Muscle layer of colon (tissue), 2 donors: ENCODE results near the gene NFIB.

Source experiments
- H3K27ac ChIP-seq: one replicate; pipeline ENCODE4 v1.7.0; 2013; ENCODE audit warnings: low read depth, mild to moderate bottlenecking, low read length, moderate library complexity
- H3K27me3 ChIP-seq, 2 donors: one replicate each; pipeline ENCODE4 v1.7.0; 2013; ENCODE audit warnings: low read length in 2 of 2, mild to moderate bottlenecking in 2 of 2; ENCODE audit not compliant: insufficient read depth in 2 of 2, control insufficient read depth in 1 of 2
- H3K36me3 ChIP-seq: one replicate; pipeline ENCODE4 v1.7.0; 2013; ENCODE audit warnings: mild to moderate bottlenecking, low read length; ENCODE audit not compliant: insufficient read depth
- H3K4me1 ChIP-seq: one replicate; pipeline ENCODE4 v1.7.0; 2013; ENCODE audit warnings: mild to moderate bottlenecking, low read length; ENCODE audit not compliant: insufficient read depth
- H3K4me3 ChIP-seq, 2 donors: one replicate each; pipeline ENCODE4 v1.7.0; 2013; ENCODE audit warnings: low read length in 2 of 2, low read depth in 1 of 2, mild to moderate bottlenecking in 1 of 2, moderate library complexity in 1 of 2
- H3K9ac ChIP-seq: one replicate; pipeline ENCODE4 v1.7.0; 2013; ENCODE audit warnings: low read length
- H3K9me3 ChIP-seq: one replicate; pipeline ENCODE4 v1.7.0; 2013; ENCODE audit warnings: mild to moderate bottlenecking, low read length
- donor health status: abdominal sarcoma.
- donor health status: Adenocarcinoma of cecum.

NFIB gene

DNA sequence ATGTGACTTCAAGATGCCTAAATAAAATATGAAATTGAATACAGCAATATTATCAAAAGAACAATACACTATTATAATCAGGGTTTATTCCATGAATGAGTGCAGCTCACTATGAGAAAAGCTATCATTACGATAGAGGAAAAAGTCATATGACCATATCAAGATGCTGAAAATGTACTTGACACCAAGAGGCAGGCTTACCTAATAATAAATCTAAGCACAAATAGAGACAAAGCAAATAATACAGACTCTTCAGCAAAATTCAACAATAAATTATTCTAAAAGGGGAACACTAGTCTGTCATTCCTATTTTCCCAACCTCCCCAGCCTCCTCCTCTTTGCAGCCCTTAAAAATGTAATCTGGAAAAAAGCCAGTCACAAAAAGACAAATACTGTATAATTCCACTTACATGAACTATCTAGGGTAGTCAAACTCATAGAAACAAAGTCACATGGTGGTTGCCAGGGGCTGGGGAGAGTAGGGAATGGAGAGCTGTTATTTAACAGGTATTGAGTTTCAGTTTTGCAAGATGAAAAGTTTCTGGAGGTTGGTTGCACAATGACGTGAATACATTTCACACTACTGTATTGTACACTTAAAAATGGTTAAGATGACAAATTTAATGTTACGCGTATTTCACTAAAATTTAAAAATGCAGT lies 148.4 kb downstream of the NFIB start:
- Histone ChIP-seq H3K9ac (no peak overlapping the region), H3K4me1 (peaks cover 19% of the 10 kb centered on the region), H3K27ac (no peak overlapping the region), H3K36me3 (no peaks in the 10 kb centered on the region), H3K27me3 (no peaks in the 10 kb centered on the region), H3K9me3 (no peaks in the 10 kb centered on the region), H3K4me3 (no peak overlapping the region)

- no peaks in the 10 kb centered on the region for H3K9me3 ChIP-seq
- peaks cover 19% of the 10 kb centered on the region for H3K4me1 ChIP-seq
- H3K27ac ChIP-seq, result no peak overlapping the region
- no peak overlapping the region for H3K4me3 ChIP-seq
- H3K36me3 ChIP-seq, result no peaks in the 10 kb centered on the region
- H3K9ac ChIP-seq, result no peak overlapping the region
- no peaks in the 10 kb centered on the region for H3K27me3 ChIP-seq
Measured at GRCh38 chr9:14164908-14165307, 149.0 kb downstream of the NFIB start.

GRCh38 chr9:14159440-14160216 lies 154.3 kb downstream of the NFIB start:
- H3K27me3 ChIP-seq, result no peaks in the 10 kb centered on the region

GRCh38 chr9:14158916-14159315 lies 155.0 kb downstream of the NFIB start:
- H3K4me1 ChIP-seq, result peaks cover 17% of the 10 kb centered on the region
- no peaks in the 10 kb centered on the region for H3K9me3 ChIP-seq
- no peaks in the 10 kb centered on the region for H3K27me3 ChIP-seq
- no peak overlapping the region for H3K4me3 ChIP-seq
- H3K27ac ChIP-seq, result no peak overlapping the region
- no peak overlapping the region for H3K9ac ChIP-seq
- H3K36me3 ChIP-seq, result no peaks in the 10 kb centered on the region

More at GRCh38 chr9:14159440-14160216, 154.3 kb downstream of the NFIB start:
- Histone ChIP-seq H3K36me3 (no peaks in the 10 kb centered on the region), H3K9me3 (no peaks in the 10 kb centered on the region), H3K4me1 (peaks cover 18% of the 10 kb centered on the region), H3K27ac (no peak overlapping the region), H3K4me3 (no peak overlapping the region), H3K9ac (no peak overlapping the region)

DNA sequence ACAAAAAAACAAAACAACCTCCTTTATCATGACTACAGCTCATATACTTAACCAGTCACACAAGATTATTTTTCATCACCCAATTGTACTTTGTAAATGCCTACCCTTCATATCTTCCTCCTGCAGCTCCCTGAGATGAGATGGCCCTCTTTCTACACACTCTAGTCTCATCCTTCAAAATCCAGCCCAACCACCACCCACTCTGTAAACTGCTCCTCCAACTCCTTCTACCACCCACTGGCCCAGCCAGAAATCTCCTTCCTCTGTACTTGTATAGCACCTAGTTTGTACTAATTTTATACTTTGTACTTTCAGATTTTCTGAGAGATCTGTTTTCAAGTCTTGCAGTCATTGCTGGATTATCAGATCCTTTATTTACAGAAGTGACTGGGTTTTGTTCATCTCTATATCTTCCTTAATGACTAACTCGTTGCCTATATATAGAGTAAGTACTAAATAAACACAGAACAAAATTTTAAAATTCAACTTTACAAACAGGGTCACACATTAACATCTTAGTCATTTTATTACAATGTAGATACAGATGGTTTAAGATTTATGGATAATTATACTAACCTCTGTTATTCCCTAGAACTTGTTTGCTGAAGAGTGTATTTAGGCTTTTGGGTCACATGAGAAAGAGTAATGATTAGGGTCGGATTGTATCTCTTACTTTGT lies 155.7 kb downstream of the NFIB start:
- H3K27me3 ChIP-seq, result no peaks in the 10 kb centered on the region
- H3K4me1 ChIP-seq, result peaks cover 17% of the 10 kb centered on the region
- H3K9me3 ChIP-seq, result no peaks in the 10 kb centered on the region
- H3K4me3 ChIP-seq, result no peak overlapping the region
- no peak overlapping the region for H3K27ac ChIP-seq
- H3K9ac ChIP-seq, result no peak overlapping the region
- no peaks in the 10 kb centered on the region for H3K36me3 ChIP-seq

GRCh38 chr9:14157191-14157590 lies 156.8 kb downstream of the NFIB start:
- no peak overlapping the region for H3K9ac ChIP-seq
- H3K36me3 ChIP-seq, result no peaks in the 10 kb centered on the region
- no peaks in the 10 kb centered on the region for H3K9me3 ChIP-seq
- no peak overlapping the region for H3K4me3 ChIP-seq
- H3K4me1 ChIP-seq, result peaks cover 17% of the 10 kb centered on the region
- no peaks in the 10 kb centered on the region for H3K27me3 ChIP-seq
- H3K27ac ChIP-seq, result no peak overlapping the region

DNA sequence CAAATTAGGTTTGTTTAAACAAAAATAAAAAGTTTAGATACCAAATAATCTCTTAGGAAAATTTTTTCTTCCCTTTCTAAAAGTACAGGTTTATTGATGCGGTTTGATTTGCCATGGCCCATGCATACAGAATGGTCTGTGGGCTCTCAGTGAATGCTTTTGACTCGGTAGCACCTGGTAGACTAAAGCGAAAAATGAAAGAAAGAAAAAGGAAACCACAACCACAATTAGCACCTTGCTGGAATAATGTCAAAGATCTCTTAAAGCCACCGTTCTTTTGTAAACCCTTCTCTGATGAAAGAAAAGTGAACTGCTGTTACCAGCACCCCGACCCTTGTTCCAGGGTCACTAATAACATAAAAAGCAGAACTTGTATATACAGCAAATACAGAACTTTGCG lies 157.9 kb downstream of the NFIB start:
- no peak overlapping the region for H3K27ac ChIP-seq
- H3K4me1 ChIP-seq, result peaks cover 17% of the 10 kb centered on the region
- H3K9ac ChIP-seq, result no peak overlapping the region
- H3K27me3 ChIP-seq, result no peaks in the 10 kb centered on the region
- H3K9me3 ChIP-seq, result no peaks in the 10 kb centered on the region
- no peak overlapping the region for H3K4me3 ChIP-seq
- no peaks in the 10 kb centered on the region for H3K36me3 ChIP-seq

DNA sequence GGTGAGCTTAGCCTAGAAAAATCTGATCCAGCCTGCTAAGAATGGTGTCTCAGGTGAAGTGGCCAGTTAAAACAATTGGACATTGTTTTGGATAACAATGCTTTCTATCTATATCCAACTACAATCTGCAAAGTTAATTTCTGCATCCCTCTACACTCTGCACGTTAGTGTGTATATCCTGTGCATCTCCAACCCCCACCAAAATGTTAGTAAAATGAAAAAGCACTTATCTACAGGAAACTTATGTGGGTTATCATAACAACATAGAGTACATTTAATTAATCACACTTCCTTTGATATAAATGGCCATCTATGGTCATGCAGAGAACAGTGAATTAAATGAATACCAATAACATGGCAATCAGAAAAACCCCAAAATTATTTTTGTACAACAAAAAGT lies 158.7 kb downstream of the NFIB start:
- Histone ChIP-seq H3K9ac (no peak overlapping the region), H3K4me3 (no peak overlapping the region), H3K9me3 (no peaks in the 10 kb centered on the region), H3K27me3 (no peaks in the 10 kb centered on the region), H3K36me3 (no peaks in the 10 kb centered on the region), H3K27ac (no peak overlapping the region), H3K4me1 (peaks cover 17% of the 10 kb centered on the region)

DNA sequence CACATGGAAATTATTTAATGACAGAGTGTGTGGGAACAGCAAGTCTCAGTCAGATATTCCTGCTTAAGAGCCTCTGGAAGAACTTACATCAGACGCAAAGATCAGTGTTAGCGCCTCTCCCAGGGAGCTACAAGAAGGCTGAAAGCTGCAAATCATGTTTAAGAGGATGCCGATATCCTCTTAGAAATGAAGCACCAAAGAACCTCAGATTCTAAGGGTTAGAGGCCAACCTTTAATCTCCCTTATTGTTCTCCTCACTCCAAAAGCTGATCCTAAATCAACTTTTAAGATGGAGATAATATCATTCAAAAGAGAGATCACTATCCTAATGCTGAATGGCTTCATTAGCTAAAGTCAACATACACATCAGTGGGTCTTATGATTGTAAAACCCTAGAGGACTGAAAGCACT lies 160.6 kb downstream of the NFIB start:
- H3K27ac ChIP-seq, result no peak overlapping the region
- no peak overlapping the region for H3K9ac ChIP-seq
- H3K4me1 ChIP-seq, result peaks cover 7% of the 10 kb centered on the region

DNA sequence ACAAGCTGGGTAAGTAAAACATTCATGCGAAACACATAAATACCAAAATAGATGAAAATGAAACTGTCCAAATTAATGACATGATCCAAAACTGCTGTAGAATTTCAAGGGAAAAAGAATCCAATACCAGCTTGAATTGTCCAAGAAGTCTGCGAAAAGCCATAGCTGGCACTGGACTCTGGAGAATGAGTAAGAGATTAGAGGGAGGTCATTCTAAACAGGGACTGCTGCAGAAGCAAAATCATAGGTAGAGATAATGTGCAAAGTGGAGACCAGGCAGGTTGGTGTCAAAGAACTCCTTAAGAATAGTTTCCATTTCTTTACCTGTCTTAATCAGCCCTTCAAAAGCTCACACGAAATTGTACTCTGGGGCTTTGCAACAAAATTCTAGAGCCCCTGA lies 162.5 kb downstream of the NFIB start:
- Histone ChIP-seq H3K27me3 (no peaks in the 10 kb centered on the region), H3K9ac (no peak overlapping the region), H3K9me3 (no peaks in the 10 kb centered on the region), H3K4me1 (peaks cover 7% of the 10 kb centered on the region), H3K36me3 (no peaks in the 10 kb centered on the region), H3K27ac (no peak overlapping the region), H3K4me3 (no peak overlapping the region)

More for the DNA sequence above, 160.6 kb downstream of the NFIB start:
- Histone ChIP-seq H3K36me3 (no peaks in the 10 kb centered on the region), H3K9me3 (no peaks in the 10 kb centered on the region), H3K4me3 (no peak overlapping the region), H3K27me3 (no peaks in the 10 kb centered on the region)

DNA sequence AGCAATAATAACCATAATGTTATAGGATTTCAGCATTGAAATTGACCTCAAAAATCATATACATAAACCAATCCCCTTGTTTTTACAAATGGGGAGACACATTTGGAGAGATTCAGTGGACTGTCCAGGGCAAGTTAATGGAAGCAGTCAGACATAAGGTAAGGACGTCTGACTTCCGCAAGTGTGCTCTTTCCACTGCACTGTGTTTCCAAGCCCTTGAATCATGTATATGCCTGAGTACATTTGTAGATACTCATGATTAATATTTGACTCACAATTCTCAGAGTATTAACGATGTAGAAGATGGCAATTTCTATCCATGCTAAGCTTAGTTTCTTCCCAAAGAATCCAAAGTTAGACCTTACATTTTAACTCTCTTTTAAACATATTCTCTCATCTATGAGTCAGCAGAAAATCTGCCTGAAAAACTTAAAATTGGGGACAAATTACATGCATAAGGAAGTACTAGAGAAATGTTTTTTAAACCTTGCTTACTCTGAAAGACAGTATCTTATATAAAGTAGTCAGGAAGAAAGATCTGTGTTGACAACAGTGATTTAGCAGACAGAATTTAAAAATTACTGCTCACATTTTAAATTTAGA lies 165.3 kb downstream of the NFIB start:
- Histone ChIP-seq H3K9me3 (no peaks in the 10 kb centered on the region), H3K27ac (no peak overlapping the region), H3K4me1 (peaks cover 12% of the 10 kb centered on the region), H3K4me3 (no peak overlapping the region), H3K36me3 (no peaks in the 10 kb centered on the region), H3K9ac (no peak overlapping the region), H3K27me3 (no peaks in the 10 kb centered on the region)
